LNCAP (cell line): ENCODE data around the gene TELO2.

ENCODE experiments used
- TF ChIP-seq, protein P1 (sequence below): fragments of 450-650 bp; IDR thresholded peaks from 2 replicates; pipeline ENCODE4 v1.5.1; 2017; ENCODE audit warnings: mild to moderate bottlenecking

Gene TELO2

DNA sequence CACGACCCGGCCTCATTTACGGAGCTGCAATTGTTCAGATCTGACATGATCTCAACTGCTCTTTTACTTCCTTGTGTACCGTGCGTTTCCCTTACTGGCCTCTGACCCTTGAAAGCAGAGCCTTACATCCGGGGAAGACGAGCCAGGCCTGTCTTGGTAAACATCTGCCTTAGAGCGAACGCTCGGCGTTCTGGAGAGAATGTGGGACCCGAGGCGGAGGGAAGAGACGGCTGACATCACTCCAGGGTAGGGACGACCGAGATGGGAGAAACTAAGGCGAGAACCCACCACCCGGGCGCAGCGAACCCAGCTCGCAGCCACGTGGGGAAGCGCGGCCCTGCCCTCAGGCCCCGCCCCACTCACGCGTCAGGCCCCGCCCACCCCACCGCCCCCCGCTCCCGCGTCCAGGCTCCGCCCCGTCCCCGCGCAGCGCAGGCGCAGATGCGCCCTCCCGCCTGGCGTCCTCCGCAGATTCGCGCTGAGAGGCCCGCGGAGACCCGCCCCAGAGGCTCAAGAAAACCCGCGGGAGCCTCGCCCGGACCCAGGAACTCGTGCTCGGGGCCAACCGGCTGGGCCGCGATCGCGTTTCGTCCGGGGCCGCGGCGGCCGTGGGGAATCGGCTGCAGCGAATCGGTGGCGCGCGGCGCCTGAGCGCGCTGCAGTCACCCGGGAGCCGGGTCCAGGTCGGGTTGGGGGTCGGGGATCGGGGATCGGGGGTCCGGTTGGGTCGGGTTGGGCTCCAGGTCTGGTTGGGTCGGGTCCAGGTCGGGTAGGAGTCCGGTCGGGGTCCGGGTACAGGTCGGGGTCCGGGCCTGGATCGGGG lies at the start of gene TELO2:
Gene TELO2, plus strand, starts transcription at position 438 of the 823 bp plus-strand sequence. CDS start 922 bp downstream, outside the sequence.
- TF ChIP-seq, protein P1, sequence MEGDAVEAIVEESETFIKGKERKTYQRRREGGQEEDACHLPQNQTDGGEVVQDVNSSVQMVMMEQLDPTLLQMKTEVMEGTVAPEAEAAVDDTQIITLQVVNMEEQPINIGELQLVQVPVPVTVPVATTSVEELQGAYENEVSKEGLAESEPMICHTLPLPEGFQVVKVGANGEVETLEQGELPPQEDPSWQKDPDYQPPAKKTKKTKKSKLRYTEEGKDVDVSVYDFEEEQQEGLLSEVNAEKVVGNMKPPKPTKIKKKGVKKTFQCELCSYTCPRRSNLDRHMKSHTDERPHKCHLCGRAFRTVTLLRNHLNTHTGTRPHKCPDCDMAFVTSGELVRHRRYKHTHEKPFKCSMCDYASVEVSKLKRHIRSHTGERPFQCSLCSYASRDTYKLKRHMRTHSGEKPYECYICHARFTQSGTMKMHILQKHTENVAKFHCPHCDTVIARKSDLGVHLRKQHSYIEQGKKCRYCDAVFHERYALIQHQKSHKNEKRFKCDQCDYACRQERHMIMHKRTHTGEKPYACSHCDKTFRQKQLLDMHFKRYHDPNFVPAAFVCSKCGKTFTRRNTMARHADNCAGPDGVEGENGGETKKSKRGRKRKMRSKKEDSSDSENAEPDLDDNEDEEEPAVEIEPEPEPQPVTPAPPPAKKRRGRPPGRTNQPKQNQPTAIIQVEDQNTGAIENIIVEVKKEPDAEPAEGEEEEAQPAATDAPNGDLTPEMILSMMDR = no peak

DNA sequence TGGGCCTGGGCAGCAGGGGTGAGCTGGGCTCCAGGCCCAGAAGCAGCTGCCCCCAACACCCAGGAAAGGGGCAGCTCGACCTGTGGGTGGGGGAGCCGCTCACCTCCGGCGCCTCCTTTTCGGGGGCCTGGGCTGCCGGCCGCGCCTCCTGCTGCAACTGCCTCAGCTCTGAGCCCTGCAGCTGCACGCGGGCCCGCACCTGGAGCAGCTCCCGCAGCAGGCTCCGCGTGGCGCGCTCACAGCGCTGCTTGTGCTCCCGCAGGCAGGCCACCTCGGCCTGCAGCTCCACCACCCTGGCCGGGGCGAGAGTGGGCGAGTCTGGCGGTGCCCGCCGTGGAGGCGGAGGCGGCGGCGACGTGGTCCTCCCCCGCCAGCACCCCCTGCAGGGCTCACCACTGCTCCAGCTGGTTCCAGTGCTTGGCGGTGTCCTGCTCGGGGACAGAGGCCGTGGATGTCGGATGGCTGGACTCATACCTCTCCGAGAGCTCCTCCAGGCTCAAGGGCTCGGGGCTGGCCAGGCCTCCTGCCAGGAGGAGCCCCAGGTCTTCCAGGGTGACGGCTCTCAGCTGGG lies 49.7 kb upstream of the TELO2 start:
- TF ChIP-seq, protein P1 = no peak

DNA sequence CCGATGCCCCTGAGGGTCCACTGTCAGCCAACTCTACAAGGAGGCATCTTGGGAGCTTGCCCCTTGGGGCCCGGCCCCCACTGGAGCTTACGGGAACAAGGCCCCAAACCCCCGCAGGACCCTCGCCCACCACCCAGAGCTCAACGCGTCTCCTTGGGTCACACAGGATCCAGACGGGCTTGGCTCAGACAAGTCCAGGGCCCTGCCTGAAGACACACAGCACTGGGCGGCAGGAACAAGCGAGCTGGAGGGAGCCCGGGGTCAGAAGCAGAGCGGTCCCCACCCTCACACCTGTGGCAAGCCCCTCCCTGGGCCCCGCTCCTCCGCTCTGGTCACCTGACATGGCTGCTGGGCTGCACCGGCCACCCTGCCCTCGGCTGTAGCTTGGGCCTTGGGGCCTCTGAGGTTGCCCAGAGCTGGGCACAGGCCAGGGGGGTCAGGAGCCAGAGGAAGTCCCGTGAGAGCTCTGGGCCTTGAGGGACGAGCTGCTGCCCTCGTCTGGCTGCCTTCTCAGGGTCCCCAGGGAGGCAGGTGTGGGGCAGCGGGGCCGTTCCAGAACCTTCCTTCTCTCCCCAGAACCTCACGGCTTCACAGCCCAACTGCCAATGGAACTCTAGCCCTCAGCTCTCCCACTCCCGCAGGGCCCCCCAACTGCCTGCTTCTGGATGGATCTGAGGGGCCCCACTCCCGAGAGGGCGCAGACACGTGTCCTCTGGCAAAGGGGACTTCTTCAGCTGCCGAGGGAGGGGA lies 49.0 kb upstream of the TELO2 start, which contains the start of gene CCDC154:
Gene CCDC154, minus strand, starts transcription at position 577 of the 750 bp plus-strand sequence. Its CDS starts 234 bp downstream, at position 343.
- TF ChIP-seq, protein P1 = no peak

DNA sequence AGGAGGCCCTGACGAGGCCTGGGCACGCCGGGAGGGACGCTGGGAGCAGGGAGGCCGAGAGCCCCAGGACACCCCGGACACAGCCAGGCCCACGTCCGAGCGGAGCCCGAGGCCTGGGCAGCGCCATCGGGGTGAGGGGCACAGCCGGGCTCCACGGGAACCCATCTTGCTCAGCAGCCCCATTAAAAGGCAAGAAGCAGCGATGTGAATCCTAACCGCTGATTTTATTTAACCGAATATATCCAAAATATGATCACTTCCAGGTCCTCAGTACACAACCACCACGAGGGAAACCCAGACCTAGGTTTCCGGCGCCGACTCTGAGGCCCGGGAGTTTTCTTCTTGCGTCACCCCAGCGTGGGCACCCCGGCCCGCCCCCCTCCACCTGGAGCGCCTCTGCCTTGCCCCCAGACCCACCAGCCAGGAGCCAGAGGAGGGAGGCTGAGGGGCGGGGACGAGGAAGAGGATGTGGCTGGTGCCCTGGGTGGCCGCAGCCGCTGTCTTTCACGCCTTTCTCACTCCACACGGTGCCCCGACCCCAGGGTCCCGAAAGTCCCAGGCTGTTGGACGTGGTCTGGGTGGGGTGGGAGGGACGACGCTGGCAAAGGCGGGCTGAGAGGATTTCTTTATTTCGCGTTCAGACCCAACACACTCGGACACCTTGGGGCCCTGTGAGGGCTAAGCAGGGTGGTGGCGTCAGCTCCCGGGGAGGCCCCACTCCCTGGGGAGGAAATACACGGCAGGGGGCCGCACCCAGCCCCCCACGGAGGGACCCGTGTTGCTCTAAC lies 48.2 kb upstream of the TELO2 start:
- TF ChIP-seq, protein P1 = no peak

DNA sequence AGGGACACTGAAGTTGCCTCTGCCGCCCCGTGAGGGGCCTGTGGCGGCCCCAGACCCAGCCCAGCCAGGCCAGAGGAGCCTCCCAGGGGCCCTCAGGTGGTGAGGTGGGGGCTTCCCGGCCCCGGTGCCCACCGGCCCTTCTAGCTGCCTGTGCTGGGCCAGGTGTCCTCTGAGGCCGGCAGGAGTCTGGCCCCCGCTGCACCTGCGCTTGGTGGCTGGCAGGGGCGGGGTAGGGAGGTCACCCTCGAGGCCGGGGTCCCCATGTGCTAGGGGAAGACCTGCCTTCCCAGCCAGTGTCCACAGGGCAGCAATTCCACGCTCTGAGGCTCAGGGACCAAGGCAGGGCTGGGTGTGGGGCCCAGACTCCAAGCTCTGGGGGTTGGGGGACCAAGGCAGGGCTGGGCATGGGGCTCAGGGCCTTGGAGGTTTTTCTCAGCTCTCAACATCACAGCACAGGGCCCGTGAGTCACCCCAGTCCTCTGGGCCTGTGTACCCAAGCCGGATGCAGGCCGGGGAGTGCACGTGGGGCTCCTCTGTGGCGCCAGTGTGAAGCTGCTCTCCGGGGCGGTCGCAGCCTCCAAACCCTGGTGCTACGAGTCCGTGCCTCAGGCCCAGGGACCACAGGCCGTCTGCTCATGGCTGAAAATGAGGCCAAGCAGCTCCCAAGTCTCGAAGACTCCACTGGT lies 47.5 kb upstream of the TELO2 start:
- TF ChIP-seq, protein P1 = no peak

DNA sequence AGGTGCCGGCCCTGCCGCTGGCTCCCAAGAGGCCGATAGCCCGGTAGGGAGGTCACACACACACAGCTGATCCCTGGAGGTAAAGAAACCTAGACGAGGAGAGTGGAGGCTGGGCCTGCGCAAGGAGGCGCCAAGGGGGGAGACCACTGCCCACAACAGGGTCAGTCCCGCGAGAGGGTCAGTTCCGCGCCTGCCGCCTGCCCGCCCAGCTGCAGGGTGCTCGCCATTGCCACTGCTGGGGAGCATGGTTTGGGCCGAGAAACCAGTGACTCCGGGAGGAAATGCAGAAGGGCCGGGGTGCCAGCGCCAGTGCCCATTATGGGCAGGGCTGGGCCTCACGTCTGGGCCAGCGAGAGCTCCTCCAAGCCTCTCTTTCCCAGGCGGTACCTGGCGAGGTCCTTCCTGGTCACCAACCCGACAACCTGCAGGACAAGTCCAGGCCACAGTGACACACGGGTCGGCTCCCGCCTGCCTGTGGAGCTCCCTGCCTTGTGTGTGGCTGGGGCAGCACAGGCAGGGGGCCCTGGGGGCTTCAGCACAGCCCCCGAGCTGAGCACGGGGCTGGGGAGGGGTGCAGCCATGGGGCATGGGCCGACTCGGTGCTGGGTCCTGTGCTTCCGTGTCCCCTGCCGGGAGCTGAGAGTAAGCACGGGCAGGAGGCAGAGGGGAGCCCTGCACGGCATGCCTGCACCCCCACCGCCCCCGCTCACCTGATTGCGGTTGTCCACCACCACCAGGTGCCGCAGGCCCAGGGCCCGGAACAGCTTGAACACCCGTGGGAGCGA lies 46.7 kb upstream of the TELO2 start:
- TF ChIP-seq, protein P1 = no peak
